ENCODE measurements around the gene STK25. TPM values are rescaled to one million over a fixed set of nuclear protein-coding genes. Genes with fewer than 3 reads are reported as not detected.

Gene STK25
- polyA plus RNA-seq, 1 donor from 2014 or later, result 580 TPM

DNA sequence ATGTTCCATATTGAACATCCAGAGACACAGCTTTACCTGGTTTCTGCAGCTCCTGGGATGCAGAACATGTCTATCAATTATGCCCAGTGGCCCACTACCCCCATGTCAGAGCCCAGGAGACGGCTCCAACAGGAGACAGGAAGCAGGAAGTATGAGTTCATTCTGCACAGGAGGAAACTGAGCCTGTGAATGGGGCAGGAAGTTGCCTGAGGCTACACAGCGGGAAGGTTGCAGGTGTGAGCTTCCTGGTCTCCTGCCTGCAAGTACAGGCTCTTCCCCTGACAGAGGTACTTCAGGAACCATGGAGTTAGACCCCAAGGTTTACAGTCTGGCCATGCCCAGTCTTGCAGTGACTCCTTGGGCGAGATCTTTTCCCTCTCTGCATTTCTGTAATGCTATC is 47.3 kb upstream of the STK25 start:
- Histone ChIP-seq H3K27me3 (ENCODE audit: insufficient read depth, low read depth, low read length) (peaks cover 36% of the 10 kb centered on the region), H4K20me1 (ENCODE audit: insufficient read depth) (no peaks in the 10 kb centered on the region), H3K4me3 (ENCODE audit: low read length) (no peak overlapping the region), H3K4me2 (ENCODE audit: low read length) (no peak overlapping the region), H3K9me3 (ENCODE audit: low read length) (peaks cover 15% of the 10 kb centered on the region), H3K9ac (ENCODE audit: low read length) (no peak overlapping the region), H3K9me2 (ENCODE audit: insufficient read depth, low read length) (no peaks in the 10 kb centered on the region), H3F3A (ENCODE audit: insufficient read depth, low read length, poor library complexity, severe bottlenecking) (no peaks in the 10 kb centered on the region), H3K79me2 (replicated peaks; ENCODE audit: insufficient read depth, low read length) (no peaks in the 10 kb centered on the region), H3K36me3 (ENCODE audit: insufficient read depth, low read length) (no peaks in the 10 kb centered on the region), H2AFZ (ENCODE audit: low read depth, low read length) (no peak overlapping the region), H3K27ac (ENCODE audit: low read length) (no peak overlapping the region)
- no peak for TF ChIP-seq SMC3 (conservative IDR thresholded peaks at IDR 0.05; ENCODE audit: poor library complexity)
- no peak for TF ChIP-seq RAD21 (conservative IDR thresholded peaks at IDR 0.05)
- no peak for TF ChIP-seq TAF1 (IDR thresholded peaks at IDR 0.05; ENCODE audit: low read depth)
- TF ChIP-seq, protein P1, sequence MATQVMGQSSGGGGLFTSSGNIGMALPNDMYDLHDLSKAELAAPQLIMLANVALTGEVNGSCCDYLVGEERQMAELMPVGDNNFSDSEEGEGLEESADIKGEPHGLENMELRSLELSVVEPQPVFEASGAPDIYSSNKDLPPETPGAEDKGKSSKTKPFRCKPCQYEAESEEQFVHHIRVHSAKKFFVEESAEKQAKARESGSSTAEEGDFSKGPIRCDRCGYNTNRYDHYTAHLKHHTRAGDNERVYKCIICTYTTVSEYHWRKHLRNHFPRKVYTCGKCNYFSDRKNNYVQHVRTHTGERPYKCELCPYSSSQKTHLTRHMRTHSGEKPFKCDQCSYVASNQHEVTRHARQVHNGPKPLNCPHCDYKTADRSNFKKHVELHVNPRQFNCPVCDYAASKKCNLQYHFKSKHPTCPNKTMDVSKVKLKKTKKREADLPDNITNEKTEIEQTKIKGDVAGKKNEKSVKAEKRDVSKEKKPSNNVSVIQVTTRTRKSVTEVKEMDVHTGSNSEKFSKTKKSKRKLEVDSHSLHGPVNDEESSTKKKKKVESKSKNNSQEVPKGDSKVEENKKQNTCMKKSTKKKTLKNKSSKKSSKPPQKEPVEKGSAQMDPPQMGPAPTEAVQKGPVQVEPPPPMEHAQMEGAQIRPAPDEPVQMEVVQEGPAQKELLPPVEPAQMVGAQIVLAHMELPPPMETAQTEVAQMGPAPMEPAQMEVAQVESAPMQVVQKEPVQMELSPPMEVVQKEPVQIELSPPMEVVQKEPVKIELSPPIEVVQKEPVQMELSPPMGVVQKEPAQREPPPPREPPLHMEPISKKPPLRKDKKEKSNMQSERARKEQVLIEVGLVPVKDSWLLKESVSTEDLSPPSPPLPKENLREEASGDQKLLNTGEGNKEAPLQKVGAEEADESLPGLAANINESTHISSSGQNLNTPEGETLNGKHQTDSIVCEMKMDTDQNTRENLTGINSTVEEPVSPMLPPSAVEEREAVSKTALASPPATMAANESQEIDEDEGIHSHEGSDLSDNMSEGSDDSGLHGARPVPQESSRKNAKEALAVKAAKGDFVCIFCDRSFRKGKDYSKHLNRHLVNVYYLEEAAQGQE (IDR thresholded peaks at IDR 0.05; ENCODE audit: borderline replicate concordance), result no peak
- no peak for TF ChIP-seq MXI1 (conservative IDR thresholded peaks at IDR 0.05; ENCODE audit: poor library complexity, severe bottlenecking)
- TF ChIP-seq EP300 (conservative IDR thresholded peaks at IDR 0.05; ENCODE audit: poor library complexity, severe bottlenecking), result no peak
- no peak for TF ChIP-seq EZH2 (IDR thresholded peaks at IDR 0.05; ENCODE audit: borderline replicate concordance, insufficient read depth, low read length, poor library complexity, severe bottlenecking)
- TF ChIP-seq, protein P2, sequence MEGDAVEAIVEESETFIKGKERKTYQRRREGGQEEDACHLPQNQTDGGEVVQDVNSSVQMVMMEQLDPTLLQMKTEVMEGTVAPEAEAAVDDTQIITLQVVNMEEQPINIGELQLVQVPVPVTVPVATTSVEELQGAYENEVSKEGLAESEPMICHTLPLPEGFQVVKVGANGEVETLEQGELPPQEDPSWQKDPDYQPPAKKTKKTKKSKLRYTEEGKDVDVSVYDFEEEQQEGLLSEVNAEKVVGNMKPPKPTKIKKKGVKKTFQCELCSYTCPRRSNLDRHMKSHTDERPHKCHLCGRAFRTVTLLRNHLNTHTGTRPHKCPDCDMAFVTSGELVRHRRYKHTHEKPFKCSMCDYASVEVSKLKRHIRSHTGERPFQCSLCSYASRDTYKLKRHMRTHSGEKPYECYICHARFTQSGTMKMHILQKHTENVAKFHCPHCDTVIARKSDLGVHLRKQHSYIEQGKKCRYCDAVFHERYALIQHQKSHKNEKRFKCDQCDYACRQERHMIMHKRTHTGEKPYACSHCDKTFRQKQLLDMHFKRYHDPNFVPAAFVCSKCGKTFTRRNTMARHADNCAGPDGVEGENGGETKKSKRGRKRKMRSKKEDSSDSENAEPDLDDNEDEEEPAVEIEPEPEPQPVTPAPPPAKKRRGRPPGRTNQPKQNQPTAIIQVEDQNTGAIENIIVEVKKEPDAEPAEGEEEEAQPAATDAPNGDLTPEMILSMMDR (IDR thresholded peaks at IDR 0.05; ENCODE audit: poor library complexity, severe bottlenecking), result no peak
- TF ChIP-seq POLR2AphosphoS5 (IDR thresholded peaks at IDR 0.05), result no peak

DNA sequence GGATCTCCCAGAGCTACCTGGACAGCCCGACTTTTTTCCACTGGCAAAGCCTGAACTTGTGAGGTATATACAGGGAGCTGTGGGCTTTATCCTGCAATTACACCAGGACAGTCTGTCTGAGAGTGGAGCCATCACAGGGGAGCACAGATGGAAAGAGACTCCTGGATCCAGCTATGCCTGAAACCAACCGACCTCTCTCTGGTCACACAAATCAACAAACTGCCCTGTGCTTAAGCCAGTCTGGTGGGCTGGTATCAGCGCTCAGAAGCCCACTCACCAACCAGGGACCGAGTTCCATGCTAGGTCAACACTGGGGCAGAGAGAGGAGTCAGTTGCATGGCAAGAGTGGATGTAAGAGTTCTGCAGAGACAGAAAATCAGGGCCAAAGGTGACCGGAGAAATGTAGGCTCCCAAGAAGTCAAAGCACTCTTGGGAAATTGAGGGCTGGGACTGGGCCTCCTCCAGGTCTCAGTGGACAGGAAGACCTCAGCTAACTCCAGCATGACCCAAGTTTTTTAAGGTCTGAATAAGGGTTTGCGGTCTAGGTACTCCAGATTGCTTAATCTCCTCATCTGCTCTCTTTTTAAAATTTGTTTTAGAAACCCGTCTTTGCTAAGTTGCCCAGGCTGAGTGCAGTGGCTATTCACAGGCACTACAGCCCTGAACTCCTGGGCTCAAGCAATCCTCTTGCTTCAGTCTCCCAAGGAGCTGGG is 46.4 kb upstream of the STK25 start:
- Histone ChIP-seq H3K4me2 (ENCODE audit: low read length) (no peak overlapping the region), H3F3A (ENCODE audit: insufficient read depth, low read length, poor library complexity, severe bottlenecking) (no peaks in the 10 kb centered on the region), H3K27ac (ENCODE audit: low read length) (no peak overlapping the region), H3K4me3 (ENCODE audit: low read length) (no peak overlapping the region), H3K36me3 (ENCODE audit: insufficient read depth, low read length) (no peaks in the 10 kb centered on the region), H3K27me3 (ENCODE audit: insufficient read depth, low read depth, low read length) (peaks cover 28% of the 10 kb centered on the region), H3K9ac (ENCODE audit: low read length) (no peak overlapping the region), H3K9me3 (ENCODE audit: low read length) (peaks cover 15% of the 10 kb centered on the region), H3K79me2 (replicated peaks; ENCODE audit: insufficient read depth, low read length) (no peaks in the 10 kb centered on the region), H3K9me2 (ENCODE audit: insufficient read depth, low read length) (no peaks in the 10 kb centered on the region), H4K20me1 (ENCODE audit: insufficient read depth) (no peaks in the 10 kb centered on the region), H2AFZ (ENCODE audit: low read depth, low read length) (no peak overlapping the region)
- TF ChIP-seq MXI1 (conservative IDR thresholded peaks at IDR 0.05; ENCODE audit: poor library complexity, severe bottlenecking) (no peak), SMC3 (conservative IDR thresholded peaks at IDR 0.05; ENCODE audit: poor library complexity) (no peak), RAD21 (conservative IDR thresholded peaks at IDR 0.05) (no peak), TAF1 (IDR thresholded peaks at IDR 0.05; ENCODE audit: low read depth) (no peak), POLR2AphosphoS5 (IDR thresholded peaks at IDR 0.05) (no peak), EZH2 (IDR thresholded peaks at IDR 0.05; ENCODE audit: borderline replicate concordance, insufficient read depth, low read length, poor library complexity, severe bottlenecking) (no peak), EP300 (conservative IDR thresholded peaks at IDR 0.05; ENCODE audit: poor library complexity, severe bottlenecking) (no peak)
- TF ChIP-seq, protein P2 (IDR thresholded peaks at IDR 0.05; ENCODE audit: poor library complexity, severe bottlenecking), result no peak
- TF ChIP-seq, protein P1 (IDR thresholded peaks at IDR 0.05; ENCODE audit: borderline replicate concordance), result no peak
